PFSK-1 (cell line): ENCODE measurements around the gene MAGEB4.

Experiments used
- POLR2AphosphoS5 ChIP-seq: IDR thresholded peaks from 2 replicates; pipeline ENCODE4 v1.6.1; 2012; ENCODE audit warnings: low read depth, mild to moderate bottlenecking, control low read depth, low read length, moderate library complexity
- REST ChIP-seq, 2 experiments: IDR thresholded peaks; 2 replicates each; pipeline versions ENCODE4 v1.6.1 to v1.8.0; 2011 to 2012; ENCODE audit warnings: low read depth in 2 of 2, low read length in 2 of 2, control low read depth in 1 of 2, inconsistent platforms in 1 of 2, mild to moderate bottlenecking in 1 of 2, moderate library complexity in 1 of 2; ENCODE audit not compliant: insufficient read depth in 1 of 2
- SIN3A ChIP-seq: IDR thresholded peaks from 2 replicates; pipeline ENCODE4 v1.6.1; 2012; ENCODE audit warnings: mild to moderate bottlenecking, low read length, moderate library complexity, borderline replicate concordance; ENCODE audit not compliant: insufficient read depth
- TAF1 ChIP-seq: IDR thresholded peaks from 2 replicates; pipeline ENCODE4 v1.6.1; 2012; ENCODE audit warnings: low read length, control low read depth, borderline replicate concordance; ENCODE audit not compliant: insufficient read depth

GRCh38 chrX:30230395-30230794 lies 11.4 kb upstream of the MAGEB4 start, which contains the start of gene MAGEB3:
- TF ChIP-seq POLR2AphosphoS5 (no peak), REST (IDR thresholded peaks at IDR 0.05; ENCODE audit: insufficient read depth in 1 of 2, low read depth in 2 of 2, low read length in 2 of 2) (no peak), TAF1 (no peak), SIN3A (no peak)
